Gastrocnemius medialis (tissue), 4 donors: ENCODE results near the gene MAST4.

Experiments
- POLR2A ChIP-seq, 2 donors: fragments of 450-650 bp; IDR thresholded peaks; one replicate each; pipeline ENCODE4 v1.6.1; 2017; ENCODE audit warnings: antibody characterized with exemption in 2 of 2, mild to moderate bottlenecking in 2 of 2, moderate library complexity in 2 of 2
- TF ChIP-seq, protein P1 (sequence below), 5 experiments: fragments of 450-650 bp in 3 of 5; fragments of 200-600 bp in 2 of 5; sonication (generic) in 2 of 5; IDR thresholded peaks in 4 of 5; conservative IDR thresholded peaks in 1 of 5; 1 replicate in 4 of 5; 2 replicates in 1 of 5; pipeline ENCODE4 v1.5.1; 2016 to 2019; ENCODE audit warnings: antibody characterized with exemption in 5 of 5, mild to moderate bottlenecking in 3 of 5, moderate library complexity in 3 of 5

DNA sequence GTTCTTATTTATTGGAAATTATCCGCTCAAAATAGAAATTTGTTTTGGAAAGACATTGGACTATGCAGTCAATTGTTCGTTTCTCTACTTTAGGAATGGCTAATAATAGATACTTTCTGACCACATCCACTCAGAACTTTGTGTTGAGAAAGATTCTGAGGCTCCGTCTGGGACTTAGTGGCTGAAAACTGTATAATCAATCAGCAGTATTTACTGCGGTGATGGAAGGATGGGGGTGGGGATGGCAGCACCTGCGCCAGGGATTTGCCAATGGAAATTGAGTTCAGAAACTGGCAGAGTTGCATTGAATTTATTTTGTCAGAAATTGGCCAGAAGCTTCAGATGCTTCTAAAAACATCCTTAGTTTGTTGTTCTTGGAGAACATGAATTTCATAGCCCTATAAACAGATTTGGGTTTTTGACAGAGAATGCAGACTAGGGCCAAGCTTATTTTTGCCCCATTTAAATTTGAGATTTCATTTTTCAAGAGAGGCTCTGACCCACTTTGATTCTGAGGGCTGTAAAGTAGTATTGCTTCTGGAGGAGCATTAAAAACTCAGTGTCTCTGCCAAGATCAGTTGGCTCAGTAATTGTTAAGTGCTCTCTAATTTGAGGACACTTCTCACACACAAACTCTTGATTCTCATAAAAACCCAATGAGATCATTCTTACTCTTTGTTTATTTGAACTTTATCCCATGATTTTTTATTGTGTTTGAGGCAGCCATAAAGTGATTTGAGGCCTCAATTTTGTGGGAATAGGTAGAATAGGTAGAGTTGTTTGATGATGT lies 385.3 kb downstream of the MAST4 start:
- TF ChIP-seq POLR2A (IDR thresholded peaks at IDR 0.05), result no peak
- TF ChIP-seq, protein P1, sequence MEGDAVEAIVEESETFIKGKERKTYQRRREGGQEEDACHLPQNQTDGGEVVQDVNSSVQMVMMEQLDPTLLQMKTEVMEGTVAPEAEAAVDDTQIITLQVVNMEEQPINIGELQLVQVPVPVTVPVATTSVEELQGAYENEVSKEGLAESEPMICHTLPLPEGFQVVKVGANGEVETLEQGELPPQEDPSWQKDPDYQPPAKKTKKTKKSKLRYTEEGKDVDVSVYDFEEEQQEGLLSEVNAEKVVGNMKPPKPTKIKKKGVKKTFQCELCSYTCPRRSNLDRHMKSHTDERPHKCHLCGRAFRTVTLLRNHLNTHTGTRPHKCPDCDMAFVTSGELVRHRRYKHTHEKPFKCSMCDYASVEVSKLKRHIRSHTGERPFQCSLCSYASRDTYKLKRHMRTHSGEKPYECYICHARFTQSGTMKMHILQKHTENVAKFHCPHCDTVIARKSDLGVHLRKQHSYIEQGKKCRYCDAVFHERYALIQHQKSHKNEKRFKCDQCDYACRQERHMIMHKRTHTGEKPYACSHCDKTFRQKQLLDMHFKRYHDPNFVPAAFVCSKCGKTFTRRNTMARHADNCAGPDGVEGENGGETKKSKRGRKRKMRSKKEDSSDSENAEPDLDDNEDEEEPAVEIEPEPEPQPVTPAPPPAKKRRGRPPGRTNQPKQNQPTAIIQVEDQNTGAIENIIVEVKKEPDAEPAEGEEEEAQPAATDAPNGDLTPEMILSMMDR (IDR thresholded peaks at IDR 0.05 in 4 of 5, conservative IDR thresholded peaks at IDR 0.05 in 1 of 5), result no peak
